IPS-18c (cell line): Measurements from ENCODE around the gene TBXA2R.
"Not testable (repeated sequence)": the region's sequence is repeated elsewhere in the genome, so short reads cannot be mapped to it uniquely, and the experiment has no call there.

Experiments
- H3K4me3 ChIP-seq: 2 replicates; pipeline ENCODE4 v1.7.0; 2013; ENCODE audit warnings: low read depth, mild to moderate bottlenecking, low read length, moderate library complexity; ENCODE audit not compliant: insufficient read depth
- H3K9me3 ChIP-seq: one replicate; pipeline ENCODE4 v1.6.1; 2013; ENCODE audit warnings: mild to moderate bottlenecking, low read length, moderate library complexity; ENCODE audit not compliant: control insufficient read depth, insufficient read depth

TBXA2R gene

DNA sequence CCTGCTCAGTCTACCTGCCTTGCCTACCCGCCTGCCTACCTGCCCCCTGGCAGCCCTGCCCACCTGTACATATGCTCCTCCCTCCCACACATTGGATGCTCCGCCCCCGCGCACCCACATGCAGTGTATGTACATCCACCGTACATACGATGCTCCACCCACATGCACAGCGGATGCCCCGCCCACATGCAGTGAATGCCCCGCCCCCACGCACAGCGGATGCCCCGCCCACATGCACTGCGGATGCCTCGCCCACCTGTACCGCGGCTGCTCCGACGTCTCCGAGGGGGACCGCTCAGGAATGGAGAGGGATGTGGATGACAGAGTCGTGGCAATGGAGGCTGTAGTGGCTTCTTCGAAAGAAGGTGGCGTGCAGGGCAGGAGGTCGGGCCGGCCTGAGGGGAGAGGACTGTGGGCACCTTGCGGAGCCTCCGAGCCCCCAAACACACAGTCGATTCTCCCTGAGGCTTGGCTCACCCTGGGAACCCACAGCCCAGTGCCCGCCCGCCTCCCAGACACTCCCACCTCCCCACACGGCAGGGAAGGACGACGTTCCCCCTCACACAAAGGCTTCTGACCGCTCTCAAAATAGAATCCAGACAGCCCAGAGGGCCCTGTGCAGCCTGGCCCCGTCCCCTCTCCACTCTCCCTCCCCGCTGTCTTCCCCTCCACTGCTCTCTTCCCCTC, 36.5 kb upstream of the TBXA2R start:
- no peak overlapping the region for H3K4me3 ChIP-seq
- no peaks in the 10 kb centered on the region for H3K9me3 ChIP-seq

DNA sequence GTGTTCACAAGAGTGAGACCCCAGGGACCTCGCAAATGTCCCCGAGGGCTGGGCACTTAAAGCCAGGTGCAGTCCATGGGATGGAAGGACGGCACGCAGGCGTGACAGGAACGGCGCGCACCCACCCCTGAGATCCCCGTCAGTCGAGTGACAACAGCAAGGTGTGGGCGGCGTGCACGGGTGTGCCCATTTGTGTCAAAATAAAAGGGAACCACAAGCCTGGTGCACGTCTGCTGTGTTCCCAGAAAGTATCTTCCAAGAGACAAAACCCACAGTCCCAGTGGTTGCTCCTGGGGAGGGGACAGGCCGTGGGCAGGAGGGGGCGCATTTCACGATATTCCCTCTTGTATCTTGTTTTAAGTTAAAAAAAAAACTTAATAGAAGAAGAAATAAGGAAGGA, 35.6 kb upstream of the TBXA2R start:
- no peaks in the 10 kb centered on the region for H3K9me3 ChIP-seq
- H3K4me3 ChIP-seq, result no peak overlapping the region

DNA sequence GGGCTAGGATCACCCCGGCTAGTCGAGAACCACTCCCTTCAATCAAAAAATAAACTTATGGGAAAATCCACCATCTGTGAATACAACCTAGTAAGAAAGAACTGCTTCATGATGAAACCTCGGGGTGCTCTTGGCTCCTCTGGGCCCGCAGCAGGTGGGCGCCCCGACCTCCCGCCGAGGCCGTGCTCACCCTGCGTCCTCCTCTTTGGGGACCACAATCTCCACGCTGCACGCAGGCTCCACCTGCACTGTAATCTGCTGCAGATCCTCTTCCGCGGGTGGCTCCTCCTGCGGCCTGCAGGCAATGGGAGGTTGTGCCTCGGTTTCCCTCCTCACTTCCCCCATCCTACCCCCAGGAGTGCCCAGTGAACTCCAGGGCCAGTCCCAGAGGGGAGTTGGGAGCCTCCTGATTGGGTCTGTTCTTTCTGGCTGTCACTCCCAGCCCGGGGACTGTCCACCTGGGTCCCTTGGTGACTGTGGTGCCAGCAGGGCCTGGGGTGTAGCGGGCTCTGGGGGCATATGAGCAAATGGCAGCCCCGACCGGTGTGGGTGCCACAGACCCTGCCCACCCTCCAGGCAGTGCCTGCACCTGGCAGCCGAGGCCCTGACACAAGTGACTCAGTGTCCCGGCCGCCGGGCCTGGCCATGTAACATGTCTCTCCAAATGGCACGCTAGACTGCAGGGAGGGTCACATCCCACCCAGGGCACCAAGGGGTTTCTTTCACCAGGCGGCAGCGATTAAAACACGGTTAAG, 35.0 kb upstream of the TBXA2R start:
- H3K4me3 ChIP-seq, result no peak overlapping the region
- no peaks in the 10 kb centered on the region for H3K9me3 ChIP-seq

DNA sequence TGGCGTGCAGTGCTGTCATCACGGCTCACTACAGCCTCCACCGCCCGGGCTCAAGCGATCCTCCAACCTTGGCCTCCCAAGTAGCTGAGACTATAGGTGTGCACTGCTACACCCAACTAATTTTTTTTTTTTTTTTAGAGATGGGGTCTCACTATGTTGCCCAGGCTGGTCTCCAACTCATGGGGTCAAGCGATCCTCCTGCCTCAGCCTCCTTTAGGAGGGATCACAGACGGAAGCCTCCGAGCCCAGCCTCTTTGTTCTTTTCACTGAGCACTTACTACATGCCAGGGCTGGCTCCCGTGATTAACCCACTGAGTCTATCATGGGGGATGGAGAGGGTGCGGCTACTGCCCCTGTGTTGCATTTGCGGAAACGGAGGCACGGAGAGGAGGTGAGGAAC, 32.8 kb upstream of the TBXA2R start:
- H3K9me3 ChIP-seq, result no peaks in the 10 kb centered on the region
- H3K4me3 ChIP-seq, result no peak overlapping the region

DNA sequence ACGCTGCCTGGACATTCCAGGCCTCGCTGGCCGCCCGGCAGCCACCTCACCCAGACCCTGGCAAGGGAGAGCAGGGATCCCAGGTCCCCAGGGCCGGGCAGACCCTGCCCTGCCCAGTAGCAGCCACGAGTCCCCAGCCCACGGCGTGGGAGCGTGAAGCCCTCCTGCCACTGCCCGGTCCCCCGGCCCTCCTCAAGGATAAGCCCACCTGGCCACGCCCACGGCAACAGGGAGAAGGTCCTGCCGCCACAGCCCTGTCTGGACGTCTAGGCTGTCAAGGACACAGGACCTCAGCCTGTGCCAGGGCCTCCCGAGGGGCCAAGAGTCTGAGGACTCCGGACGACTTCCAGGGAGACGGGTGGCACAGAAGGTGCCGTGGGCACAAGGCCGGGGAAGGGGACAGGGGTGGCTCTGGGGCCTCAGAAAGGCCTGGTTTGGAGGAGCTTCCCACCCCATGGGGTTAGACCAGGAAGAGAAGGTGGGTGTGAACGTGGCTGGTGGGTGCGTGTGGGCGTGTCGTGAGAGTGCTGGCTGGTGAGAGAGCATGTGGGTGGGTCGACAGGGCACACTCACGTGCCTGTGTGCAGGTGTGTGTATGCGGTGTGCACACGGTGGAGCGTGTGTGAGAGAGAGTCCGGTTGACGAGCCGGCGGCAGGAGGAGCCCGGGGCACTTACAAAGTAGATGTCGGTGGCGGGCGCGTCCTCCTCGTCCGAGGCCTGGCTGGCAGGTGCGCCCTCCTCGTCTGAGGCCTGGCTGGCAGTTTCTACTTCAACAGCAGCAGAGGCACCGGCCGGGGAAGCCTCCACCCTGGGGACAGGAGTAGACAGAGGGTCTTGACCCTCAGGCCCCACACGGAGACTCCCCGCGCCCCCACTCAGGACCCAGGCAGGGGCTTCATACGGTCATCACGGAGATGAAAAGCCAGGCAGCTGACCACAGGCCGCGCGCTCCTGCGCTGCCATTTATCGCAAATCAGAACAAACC, 31.8 kb upstream of the TBXA2R start:
- no peaks in the 10 kb centered on the region for H3K9me3 ChIP-seq
- no peak overlapping the region for H3K4me3 ChIP-seq

DNA sequence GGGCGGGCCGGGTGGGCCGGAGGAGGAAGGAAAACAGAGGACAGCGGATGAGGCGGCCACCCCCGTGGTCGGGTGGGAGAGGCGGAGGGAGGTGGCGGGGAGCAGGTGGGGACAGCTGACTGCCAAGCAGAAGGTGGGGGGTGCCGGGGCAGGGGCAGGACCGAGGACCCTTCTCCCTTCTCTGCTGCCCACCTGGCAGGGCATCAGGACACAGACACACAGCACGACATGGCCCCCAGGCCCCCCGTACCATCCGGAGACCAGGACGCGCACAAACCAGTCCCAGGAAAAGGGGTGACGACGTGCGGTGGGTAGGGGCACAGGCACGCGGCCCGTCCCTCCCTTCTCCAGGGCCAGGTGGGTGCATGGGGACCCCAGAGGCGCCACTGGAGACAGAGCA, 30.9 kb upstream of the TBXA2R start:
- no peaks in the 10 kb centered on the region for H3K9me3 ChIP-seq

DNA sequence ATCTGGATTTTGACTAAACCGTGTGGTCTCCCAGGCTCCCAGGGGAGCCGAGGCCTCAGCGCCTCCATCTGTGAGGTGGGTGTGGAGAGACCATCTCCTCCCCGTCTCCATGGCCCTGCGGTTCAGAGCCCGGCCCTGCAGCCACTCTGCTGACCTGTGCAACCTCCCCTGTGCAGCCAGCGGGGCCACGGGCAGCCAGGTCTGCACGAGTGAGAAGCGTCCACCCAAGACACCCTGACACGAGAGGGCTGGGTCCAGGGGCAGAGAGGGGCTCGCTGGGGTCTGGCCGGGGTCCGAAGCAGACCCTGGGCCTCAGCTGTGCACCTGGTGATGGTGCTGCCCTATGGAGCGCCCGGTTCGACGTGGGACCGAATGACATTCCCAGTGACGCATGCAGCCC, 30.3 kb upstream of the TBXA2R start:
- Histone ChIP-seq H3K9me3 (no peaks in the 10 kb centered on the region), H3K4me3 (no peak overlapping the region)

More for the DNA sequence above, 30.9 kb upstream of the TBXA2R start:
- no peak overlapping the region for H3K4me3 ChIP-seq

DNA sequence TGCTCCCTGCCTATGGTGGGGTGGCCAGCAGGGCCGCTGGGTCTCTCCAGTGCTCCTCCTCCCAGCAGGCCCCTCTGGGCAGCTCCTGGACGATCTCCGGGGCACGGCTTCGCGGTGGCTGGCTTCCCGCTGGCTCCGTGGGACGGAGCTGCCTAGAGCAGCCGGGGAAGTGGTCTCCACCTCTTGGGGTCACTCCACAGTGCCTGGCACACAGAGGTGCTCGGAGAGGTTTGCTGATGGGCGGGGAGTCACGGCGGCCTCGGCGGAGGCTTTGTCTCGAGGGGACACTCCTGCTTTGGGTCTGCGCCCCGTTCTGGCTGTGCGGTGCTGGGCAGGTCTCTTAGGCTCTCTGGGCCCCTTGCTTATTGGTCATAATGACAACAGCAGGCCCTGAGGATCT, 29.8 kb upstream of the TBXA2R start:
- no peaks in the 10 kb centered on the region for H3K9me3 ChIP-seq
- H3K4me3 ChIP-seq, result no peak overlapping the region

DNA sequence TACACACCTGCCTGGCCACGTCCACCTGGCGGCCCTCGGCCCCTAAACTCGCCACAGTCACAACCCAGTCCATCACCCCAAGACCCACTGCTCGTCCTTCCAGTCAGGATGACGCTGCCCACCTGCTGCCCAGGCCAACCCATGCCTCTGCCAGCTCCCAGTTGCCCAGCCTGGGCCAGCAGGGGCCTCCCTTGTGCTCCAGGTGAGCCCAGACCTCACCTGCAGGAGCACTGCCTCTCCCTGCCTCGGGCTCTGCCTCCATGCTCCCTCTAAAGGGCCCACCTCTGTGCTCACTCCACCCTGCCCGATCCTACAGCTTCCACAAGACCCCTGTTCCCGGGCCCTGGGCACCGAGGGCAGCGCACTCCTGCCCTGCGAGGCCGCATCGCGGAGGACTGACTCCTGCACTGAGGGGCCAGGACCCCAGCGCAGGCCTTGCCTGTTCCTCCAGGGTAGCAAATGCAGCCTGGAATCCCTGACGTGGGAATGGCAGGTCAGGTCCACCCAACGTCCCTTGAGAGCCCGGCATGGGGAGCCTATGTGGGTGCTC, 27.9 kb upstream of the TBXA2R start:
- no peak overlapping the region for H3K4me3 ChIP-seq
- no peaks in the 10 kb centered on the region for H3K9me3 ChIP-seq

DNA sequence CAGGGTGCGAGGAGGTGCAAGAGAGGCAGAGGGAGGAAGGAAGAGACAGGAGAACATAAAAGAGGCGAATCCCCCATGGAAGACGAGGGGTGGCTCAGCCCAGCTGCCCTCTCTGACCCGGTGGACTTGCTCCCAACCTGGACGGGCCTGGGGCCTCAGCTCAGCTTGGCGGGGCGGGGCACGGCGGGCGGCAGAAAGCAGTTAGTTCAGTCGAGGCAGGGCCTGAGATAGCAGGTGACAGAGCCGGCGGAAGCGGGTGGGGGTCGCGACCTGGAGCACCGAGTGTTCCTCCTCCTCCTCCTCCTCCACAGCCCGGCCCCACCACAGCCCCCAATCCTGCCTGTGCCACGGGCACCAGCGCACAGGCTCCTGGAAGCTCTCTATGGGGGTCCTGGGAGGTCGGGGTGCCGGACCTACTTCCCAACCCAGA, 26.9 kb upstream of the TBXA2R start:
- no peak overlapping the region for H3K4me3 ChIP-seq
- no peaks in the 10 kb centered on the region for H3K9me3 ChIP-seq

DNA sequence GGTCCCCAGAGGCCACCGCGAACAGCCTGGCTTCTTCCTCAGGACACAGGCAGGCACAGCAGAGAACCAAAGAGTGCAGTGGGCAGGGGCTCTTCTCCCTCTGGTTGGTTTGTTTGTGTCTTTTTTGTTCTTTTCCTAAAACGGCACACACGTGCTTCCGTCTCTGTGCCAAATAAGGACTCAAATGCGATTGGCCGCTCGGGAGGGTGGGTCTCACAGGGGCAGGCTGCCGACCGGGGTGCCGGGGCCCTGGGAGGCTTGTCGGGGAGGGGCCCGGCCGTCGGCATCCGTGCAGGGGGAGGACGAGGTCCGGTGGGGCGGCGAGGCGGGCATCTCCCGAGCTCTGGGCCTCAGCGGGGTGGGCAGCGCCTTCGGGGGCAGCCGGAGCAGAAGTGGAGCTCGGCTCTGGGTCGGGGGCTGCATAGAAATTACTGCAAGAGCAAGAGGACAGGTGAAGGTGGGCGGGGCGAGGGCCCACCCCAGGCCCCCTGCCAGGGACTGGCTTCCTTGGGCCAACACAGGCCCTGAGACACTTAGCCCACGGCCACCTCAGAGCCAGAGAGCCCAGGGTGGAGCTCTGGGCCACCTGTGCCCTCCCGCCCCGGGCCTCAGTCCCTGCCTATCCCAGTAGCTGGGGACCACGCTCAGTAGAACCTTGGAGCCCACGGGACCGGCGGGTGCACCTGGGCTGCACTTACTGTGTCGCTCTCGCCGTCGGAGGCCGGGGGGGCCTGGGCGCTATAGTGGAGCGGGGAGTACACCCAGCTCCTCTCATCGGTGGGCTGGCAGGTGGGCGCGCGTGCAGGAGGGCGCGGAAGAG, 26.3 kb upstream of the TBXA2R start:
- H3K9me3 ChIP-seq, result no peaks in the 10 kb centered on the region
- H3K4me3 ChIP-seq, result no peak overlapping the region

DNA sequence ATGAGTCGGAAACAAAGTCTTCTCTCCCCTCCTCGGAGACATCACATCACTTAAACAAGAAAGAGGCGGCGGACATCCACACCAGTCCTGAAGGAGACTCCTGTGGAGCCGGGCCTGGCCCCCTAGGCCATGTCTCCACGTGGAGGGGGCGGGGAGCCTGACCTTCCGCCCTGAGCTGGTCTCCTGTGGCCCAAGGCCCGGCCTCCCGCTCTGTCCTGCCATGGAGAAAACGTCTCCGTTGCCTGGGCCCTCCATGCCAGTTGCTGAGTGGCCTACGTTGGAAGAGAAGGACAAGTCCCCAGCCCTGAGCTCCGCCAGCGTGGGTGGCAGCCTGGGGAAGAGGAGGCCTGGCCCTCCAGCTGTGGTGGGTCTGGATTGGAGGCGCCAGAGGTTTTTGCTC, 25.4 kb upstream of the TBXA2R start:
- no peaks in the 10 kb centered on the region for H3K9me3 ChIP-seq
- no peak overlapping the region for H3K4me3 ChIP-seq

DNA sequence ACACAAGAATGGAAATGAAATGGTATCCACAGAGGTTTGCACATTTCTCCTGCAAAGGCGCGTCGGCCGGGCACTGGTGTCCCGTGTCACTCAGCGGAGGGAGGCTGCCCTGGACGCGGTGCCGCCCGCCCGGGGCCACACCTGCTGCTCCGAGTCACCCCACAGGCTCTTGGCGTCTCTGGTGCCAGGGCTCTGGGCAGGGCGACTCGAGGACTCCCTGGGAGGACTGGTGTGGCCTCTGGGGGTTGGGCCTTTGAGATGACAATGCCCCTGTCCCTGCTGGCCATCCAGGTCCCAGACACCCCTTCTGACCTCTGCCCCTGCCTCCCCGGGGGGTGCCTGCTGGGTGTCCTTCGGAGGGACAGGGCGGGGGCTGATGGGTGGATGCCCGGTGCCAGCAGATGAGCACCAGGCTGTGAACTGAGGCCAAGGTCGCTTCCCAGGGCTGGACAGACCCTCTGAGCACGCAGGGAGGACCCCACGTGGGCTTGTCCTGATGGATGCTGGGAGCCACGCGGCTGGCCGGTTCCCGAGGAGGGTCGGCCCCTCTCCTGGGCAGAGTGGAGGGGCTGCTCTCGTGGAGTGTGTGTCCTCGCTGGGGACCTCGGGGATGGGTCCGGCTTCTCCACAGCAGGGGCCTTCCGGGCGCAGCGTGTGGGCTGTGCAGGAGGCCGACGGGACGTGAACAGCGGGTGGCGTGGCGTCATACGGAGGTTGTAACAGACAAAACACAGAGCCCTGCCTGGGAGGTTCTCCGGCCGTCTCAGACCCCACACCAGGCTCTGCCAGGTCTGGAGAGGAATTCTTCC, 24.6 kb upstream of the TBXA2R start:
- H3K4me3 ChIP-seq, result no peak overlapping the region
- no peaks in the 10 kb centered on the region for H3K9me3 ChIP-seq

DNA sequence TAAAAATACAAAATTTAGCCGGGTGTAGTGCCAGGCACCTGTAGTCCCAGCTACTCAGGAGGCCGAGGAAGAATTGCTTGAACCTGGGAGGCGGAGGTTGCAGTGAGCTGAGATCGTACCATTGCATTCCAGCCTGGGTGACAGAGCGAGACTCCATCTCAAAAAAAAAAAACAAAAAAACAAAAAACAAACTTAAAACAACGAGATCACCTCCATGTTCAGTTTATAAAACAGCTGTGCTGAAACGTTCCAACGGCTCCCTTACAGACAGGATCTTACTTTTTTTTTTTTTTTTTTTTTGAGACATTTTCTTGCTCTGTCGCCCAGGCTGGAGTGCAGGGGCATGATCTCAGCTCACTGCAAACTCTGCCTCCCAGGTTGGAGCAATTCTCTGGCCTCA, 22.1 kb upstream of the TBXA2R start:
- H3K9me3 ChIP-seq, H3K4me3 ChIP-seq: not testable (repeated sequence)

DNA sequence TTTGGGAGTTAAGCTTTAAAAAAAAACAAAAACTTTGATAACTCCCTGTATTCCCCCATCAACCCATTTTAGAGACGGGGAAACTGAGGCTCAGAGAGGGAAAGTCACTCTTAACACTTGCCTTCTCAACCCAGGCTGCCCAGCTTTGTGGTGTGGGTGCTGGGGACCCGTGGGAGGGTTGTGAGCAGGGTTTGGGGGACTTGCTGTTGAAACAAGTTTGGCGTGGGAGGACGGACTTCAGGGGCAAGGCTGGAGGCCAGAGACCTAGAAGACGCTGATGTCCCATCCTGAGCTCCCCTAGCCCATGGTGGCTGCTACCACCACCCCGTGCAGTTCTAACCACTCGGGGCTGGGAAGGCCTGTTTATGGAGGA, 20.7 kb upstream of the TBXA2R start:
- peaks cover 2% of the 10 kb centered on the region for H3K9me3 ChIP-seq
- H3K4me3 ChIP-seq, result no peak overlapping the region
